ENCODE measurements around the gene TMEM134.

DNA sequence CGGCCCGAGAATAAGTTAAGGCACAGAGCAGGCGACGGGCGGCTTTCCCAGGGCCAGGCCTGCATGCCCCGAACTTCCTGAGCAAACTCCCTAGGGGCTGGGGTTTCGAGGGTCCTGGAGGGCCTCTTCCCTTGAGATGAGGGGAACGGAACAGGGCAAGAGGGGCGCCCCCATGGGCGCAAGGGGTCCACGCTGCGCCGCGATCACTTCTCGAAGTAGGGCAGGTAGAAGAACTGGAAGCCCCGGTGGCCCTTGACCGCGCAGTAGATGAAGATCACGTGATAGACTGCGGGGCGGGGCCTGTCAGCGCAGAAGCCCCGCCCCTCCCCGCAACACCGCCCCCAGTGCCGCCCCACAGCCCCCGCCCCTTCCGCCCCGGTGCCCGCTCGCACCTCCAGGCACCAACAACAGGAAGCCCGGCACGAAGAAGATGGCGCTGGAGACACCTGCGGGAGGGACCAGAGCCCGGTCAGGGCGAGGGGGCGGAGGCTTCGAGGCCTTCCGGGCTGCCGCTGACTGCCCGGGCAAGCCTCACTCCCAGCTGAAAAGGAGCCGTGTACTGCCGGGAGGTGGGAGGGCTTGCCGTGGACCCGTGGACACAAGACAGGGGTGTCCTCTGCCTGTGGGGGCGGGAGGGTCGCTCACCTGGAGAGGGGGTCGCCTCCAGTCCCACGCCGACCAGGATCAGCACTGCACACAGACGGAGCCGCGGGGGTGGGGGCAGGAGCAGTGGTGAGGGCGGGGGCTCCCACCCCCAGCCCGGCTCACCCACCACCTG, 4.5 kb downstream of the TMEM134 start:
- TF ChIP-seq GATA3 (IDR thresholded peaks at IDR 0.05; ENCODE audit: low read depth, low read length): no peak
- no peak for TF ChIP-seq GATA2 (IDR thresholded peaks at IDR 0.05; ENCODE audit: low read depth, low read length)

Measured in SH-SY5Y (cell line).